Measurements from ENCODE around the gene CNTFR. TPM values are rescaled to one million over a fixed set of nuclear protein-coding genes. Genes with fewer than 3 reads are reported as not detected.
A peak's percentile ranks its signal among the peaks of the same experiment; 100 is the strongest.

Gene CNTFR
- total RNA-seq, 3 donors from 2014 or later, result 11.3 to 103 (median 15.4) TPM

DNA sequence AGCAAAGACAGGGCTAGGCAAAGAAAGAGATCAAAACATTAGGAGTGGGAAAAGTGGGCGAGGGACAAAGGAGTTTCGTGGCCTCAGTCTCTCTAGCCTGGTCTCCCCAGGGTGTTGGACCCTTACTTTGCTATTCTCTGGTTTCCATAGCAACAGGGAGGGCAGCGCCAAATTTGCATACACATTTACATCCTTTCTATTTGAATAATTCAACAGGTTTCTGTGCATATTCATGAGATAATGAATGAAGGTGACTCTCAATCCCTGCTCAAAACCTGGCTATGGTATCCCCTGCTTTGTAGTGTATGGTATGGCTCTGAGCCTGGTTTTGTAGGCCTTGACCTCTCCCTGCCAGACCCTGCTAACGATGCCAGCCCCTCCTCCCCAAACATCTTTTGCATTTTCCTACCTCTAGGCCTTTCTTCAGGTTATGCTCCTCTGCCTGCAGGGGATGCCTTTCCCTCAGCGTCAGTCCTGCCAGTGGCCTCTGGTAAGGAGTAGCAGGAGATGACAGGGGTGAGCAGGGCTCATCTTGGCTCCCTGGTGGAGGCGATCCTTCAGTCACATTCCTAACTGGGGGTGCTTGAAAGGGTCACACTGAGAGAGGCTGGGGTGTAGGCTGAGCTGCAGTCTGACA is 12.5 kb upstream of the CNTFR start:
- Histone ChIP-seq H3K9me3 (no peaks in the 10 kb centered on the region), H3K4me1 (no peaks in the 10 kb centered on the region), H3K27me3 (no peaks in the 10 kb centered on the region), H3K27ac (no peak overlapping the region), H3K36me3 (no peaks in the 10 kb centered on the region), H3K4me3 (no peak overlapping the region)
- no peak for TF ChIP-seq CTCF (IDR thresholded peaks at IDR 0.05)
- no peak for TF ChIP-seq POLR2A (IDR thresholded peaks at IDR 0.05)
- TF ChIP-seq POLR2AphosphoS5 (IDR thresholded peaks at IDR 0.05), result no peak
- DNase-seq (ENCODE audit: low spot score in 2 of 2), result no peak
- intact Hi-C loops (cut with DNase I; ENCODE audit: low total_unique reads), result loop anchor here (10.0 kb wide), 1 partner anchor 57 kb away; no protein-coding TSS in a partner anchor

DNA sequence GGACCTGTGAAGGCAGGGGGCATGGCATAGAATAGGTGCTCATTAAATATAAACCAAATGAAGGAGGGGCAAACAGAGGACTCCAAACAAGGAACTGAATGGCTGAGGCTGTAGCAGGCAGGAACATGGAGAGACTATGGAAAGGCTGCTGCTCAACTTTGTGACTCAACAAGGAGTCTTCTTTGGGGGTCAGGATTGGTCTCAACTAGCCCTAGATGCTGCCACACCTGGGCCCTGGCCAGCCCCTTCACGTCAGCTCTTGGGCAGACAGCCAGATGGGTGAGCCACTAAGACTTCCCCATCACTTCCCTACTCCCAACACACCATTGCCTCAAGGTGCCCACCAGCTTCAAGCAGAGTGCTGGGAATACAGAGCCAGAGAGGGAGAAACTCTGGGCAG is 11.4 kb upstream of the CNTFR start:
- no peak for DNase-seq (ENCODE audit: low spot score in 2 of 2)
- H3K4me1 ChIP-seq, result no peaks in the 10 kb centered on the region
- H3K27ac ChIP-seq, result no peak overlapping the region
- H3K9me3 ChIP-seq, result no peaks in the 10 kb centered on the region
- no peaks in the 10 kb centered on the region for H3K36me3 ChIP-seq
- no peak for TF ChIP-seq POLR2AphosphoS5 (IDR thresholded peaks at IDR 0.05)
- no peak for TF ChIP-seq CTCF (IDR thresholded peaks at IDR 0.05)
- TF ChIP-seq POLR2A (IDR thresholded peaks at IDR 0.05), result no peak
- H3K4me3 ChIP-seq, result no peak overlapping the region
- intact Hi-C loops (cut with DNase I; ENCODE audit: low total_unique reads), result loop anchor here (10.0 kb wide), 1 partner anchor 56 kb away; no protein-coding TSS in a partner anchor
- H3K27me3 ChIP-seq, result no peaks in the 10 kb centered on the region

DNA sequence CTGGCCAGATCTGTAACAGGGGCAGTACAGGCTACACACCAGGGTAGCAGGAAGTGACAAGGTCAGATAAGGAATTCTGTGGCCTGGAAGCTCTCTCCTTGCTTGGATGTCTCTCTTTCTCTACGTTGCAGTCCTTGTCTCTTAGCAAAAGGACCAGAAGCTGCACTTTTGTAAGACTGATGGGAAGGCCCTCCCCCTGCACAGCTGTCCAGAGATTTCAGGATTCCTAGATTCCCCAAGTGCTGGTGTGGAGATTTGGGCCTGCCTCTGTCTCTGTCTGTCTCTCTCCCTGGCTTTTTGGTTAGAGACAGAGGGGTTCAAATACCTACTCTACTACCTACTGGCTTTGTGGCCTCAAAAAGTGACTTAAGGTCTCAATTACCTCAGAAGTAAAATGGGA is 10.0 kb upstream of the CNTFR start:
- no peaks in the 10 kb centered on the region for H3K27me3 ChIP-seq
- no peaks in the 10 kb centered on the region for H3K36me3 ChIP-seq
- TF ChIP-seq POLR2A (IDR thresholded peaks at IDR 0.05) (no peak), CTCF (IDR thresholded peaks at IDR 0.05) (no peak), POLR2AphosphoS5 (IDR thresholded peaks at IDR 0.05) (no peak)
- no peaks in the 10 kb centered on the region for H3K4me1 ChIP-seq
- intact Hi-C loops (cut with DNase I; ENCODE audit: low total_unique reads), result no loop called here
- no peak for DNase-seq (ENCODE audit: low spot score in 2 of 2)
- H3K4me3 ChIP-seq, result no peak overlapping the region
- no peaks in the 10 kb centered on the region for H3K9me3 ChIP-seq
- peak overlapping the region in 1 of 2 donors; percentile 69 for H3K27ac ChIP-seq

DNA sequence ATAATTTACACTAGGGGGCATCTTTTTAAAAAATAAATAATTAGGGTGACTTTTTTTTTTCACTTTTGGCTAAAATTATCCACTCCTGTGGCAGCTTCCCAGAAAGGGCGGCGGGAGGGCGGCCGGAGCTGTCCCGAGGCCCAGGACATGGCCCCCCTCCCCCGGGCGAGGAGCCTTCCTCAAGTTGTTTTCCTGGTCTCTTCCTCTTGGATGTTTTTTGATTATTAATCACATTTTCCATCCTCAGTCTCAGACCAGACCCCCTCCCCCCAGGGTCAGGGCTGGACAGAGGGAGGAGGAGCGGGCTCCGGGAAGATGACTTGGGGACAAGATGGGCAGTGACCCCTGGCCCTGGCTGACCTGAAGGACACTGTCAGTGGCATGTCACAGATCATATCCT is 4.7 kb upstream of the CNTFR start:
- intact Hi-C loops (cut with DNase I; ENCODE audit: low total_unique reads), result no loop called here
- Histone ChIP-seq H3K36me3 (no peaks in the 10 kb centered on the region), H3K4me1 (peaks cover 12 to 26% of the 10 kb centered on the region in 2 donors), H3K9me3 (no peaks in the 10 kb centered on the region), H3K4me3 (no peak overlapping the region), H3K27ac (peak overlapping the region; percentile 75 to 89), H3K27me3 (peaks cover 0 to 2% of the 10 kb centered on the region in 2 donors)
- no peak for DNase-seq (ENCODE audit: low spot score in 2 of 2)
- TF ChIP-seq POLR2A (IDR thresholded peaks at IDR 0.05), result no peak
- no peak for TF ChIP-seq POLR2AphosphoS5 (IDR thresholded peaks at IDR 0.05)
- TF ChIP-seq CTCF (IDR thresholded peaks at IDR 0.05), result no peak

- DNase-seq (ENCODE audit: low spot score in 2 of 2), result peak; percentile 80 to 84
- Histone ChIP-seq H3K4me1 (peaks cover 12 to 26% of the 10 kb centered on the region in 2 donors), H3K27me3 (peaks cover 0 to 6% of the 10 kb centered on the region in 2 donors), H3K36me3 (no peaks in the 10 kb centered on the region), H3K4me3 (peak overlapping the region in 2 of 3 donors; percentile 23 to 54), H3K27ac (peak overlapping the region; percentile 75 to 89), H3K9me3 (no peaks in the 10 kb centered on the region)
- TF ChIP-seq CTCF (IDR thresholded peaks at IDR 0.05) (no peak), POLR2AphosphoS5 (IDR thresholded peaks at IDR 0.05) (peak in 2 of 3 donors; percentile 37 to 75)
- intact Hi-C loops (cut with DNase I; ENCODE audit: low total_unique reads), result no loop called here
These were observed 3.5 kb upstream of the CNTFR start for GRCh38 chr9:34592895-34593601.
